ENCODE data around the gene CCDC57.

Gene CCDC57

GRCh38 chr17:82058230-82058854 is 154.3 kb downstream of the CCDC57 start:
- no peak for DNase-seq

- DNase-seq: no peak
Observed at GRCh38 chr17:82056729-82057621, 155.7 kb downstream of the CCDC57 start.

DNA sequence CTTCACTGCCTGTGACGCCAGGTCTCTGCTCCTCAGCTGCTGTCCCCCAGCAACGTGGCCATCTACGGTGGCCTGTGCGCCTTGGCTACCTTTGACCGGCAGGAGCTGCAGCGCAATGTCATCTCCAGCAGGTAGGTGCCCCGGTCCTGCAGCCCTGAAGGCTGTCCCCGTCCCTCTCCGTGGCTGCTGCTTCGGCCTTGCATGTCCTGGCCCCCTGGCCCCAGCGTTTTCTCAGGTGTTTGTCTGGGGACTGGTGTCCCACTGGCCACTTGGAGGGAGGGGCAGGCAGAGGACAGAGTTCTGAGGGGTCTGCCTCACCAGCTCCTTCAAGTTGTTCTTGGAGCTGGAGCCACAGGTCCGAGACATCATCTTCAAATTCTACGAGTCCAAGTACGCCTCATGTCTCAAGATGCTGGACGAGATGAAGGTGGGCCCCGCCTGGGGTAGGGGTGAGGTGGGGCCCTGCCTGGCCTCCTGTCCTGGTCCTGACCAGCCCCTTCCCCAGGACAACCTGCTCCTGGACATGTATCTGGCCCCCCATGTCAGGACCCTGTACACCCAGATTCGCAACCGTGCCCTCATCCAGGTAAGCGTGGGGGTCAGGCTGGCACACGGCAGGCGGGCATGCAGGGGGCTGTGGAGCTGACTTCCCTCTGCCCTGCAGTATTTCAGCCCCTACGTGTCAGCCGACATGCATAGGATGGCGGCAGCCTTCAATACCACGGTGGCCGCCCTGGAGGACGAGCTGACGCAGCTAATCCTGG is 156.5 kb downstream of the CCDC57 start:
- no peak for DNase-seq

DNA sequence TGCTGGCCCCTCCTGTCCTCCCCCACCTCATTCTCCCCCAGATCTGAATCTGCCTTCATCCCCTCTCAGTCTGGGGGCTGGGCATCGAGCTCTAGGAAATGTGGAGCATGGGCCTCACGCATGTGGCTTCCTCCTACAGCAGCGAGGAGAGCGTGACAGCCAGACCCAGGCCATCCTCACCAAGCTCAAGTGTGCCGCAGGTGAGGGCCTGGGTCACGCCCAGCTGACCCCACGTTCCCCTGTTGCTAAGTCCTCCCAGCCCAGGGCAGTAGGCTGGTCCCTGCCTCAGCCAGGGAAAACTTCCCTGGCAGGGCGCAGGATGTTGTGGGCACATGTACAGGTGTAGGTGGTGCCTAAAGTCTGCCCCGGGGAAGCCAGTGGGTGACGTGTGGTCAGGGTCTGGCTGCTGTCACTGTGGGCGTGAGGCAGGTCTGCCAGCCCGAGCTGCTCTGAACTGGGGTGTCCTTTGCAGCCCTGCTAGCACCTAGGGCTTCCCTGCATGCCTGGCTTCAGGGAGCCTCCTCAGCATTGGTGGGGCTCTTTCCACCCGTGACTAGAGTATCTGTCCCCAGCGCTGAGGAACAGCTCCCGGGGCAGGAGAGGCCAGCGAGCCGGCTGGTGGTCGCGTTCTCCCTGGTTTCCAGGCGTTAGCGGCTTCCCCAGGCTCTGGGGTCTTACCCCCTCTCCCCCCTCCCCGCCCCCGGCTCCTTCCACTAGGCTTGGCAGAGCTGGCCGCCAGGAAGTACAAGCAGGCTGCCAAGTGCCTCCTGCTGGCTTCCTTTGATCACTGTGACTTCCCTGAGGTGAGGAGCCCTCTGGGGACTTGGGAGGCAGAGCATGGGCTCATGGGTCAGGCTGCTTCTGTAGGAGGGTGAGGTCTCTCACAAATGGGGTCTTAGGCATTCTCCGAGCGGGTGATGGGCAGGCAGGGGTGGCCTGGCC is 157.3 kb downstream of the CCDC57 start:
- no peak for DNase-seq

GRCh38 chr17:82054351-82055022 is 158.2 kb downstream of the CCDC57 start:
- DNase-seq: no peak

GRCh38 chr17:82053556-82054263 is 158.9 kb downstream of the CCDC57 start:
- no peak for DNase-seq

DNA sequence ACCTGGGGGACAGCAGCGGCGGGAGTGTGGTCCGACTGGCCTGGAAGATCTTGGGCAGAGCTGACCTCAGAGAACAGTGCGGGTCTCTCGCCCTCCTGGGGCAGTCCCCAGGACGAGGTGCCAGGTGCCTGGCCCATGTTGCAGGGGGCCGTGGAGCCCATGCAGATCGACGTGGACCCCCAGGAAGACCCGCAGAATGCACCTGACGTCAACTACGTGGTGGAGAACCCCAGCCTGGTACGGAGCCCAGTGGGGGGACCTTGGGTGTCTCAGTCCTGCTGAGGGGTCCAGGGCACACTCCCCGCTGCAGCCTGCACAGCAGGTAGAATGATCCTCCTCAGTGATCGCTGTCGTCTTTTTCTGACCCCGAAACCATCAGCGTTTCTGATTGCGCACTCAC is 159.5 kb downstream of the CCDC57 start:
- no peak for DNase-seq

- no peak for DNase-seq
Observed at GRCh38 chr17:82052638-82053059, 160.0 kb downstream of the CCDC57 start.

GRCh38 chr17:82051776-82052637 is 160.6 kb downstream of the CCDC57 start, which contains the start of the genes GPS1 and RFNG:
GPS1 (plus strand) TSS chr17:82051898; CDS start chr17:82051932, 34 bp downstream.
RFNG (minus strand) TSS chr17:82051811; CDS start chr17:82051766, 45 bp downstream.
- peak; percentile 74 for DNase-seq

All from central memory CD4-positive, alpha-beta T cell (primary cell).